OCI-LY1 (cell line): ENCODE measurements around the gene ZNF608.
A peak's percentile ranks its signal among the peaks of the same experiment; 100 is the strongest.

Experiments
- H2AFZ ChIP-seq: fragments of 200-600 bp; sonication (generic), shearing (Covaris generic); 2 replicates; pipeline ENCODE4 v1.6.0; 2014; ENCODE audit warnings: antibody characterized with exemption, mild to moderate bottlenecking, low read length
- H3F3A ChIP-seq: fragments of 200-600 bp; sonication (generic), shearing (Covaris generic); 2 replicates; pipeline ENCODE4 v1.6.0; 2014; ENCODE audit warnings: mild to moderate bottlenecking, antibody characterized with exemption, low read length, moderate library complexity; ENCODE audit not compliant: insufficient read depth
- H3K27ac ChIP-seq: fragments of 200-600 bp; sonication (generic); 2 replicates; pipeline ENCODE4 v1.5.1; 2014; ENCODE audit warnings: low read length, mixed run types, mild to moderate bottlenecking, low read depth; ENCODE audit not compliant: poor library complexity, severe bottlenecking
- H3K27me3 ChIP-seq: fragments of 200-600 bp; sonication (generic); 2 replicates; pipeline ENCODE4 v1.6.0; 2014; ENCODE audit warnings: antibody characterized with exemption, mild to moderate bottlenecking, low read length, moderate library complexity; ENCODE audit not compliant: insufficient read depth
- H3K36me3 ChIP-seq: fragments of 200-600 bp; sonication (generic); 2 replicates; pipeline ENCODE4 v1.6.1; 2014; ENCODE audit warnings: mild to moderate bottlenecking, antibody characterized with exemption, low read length, moderate library complexity, mixed read lengths; ENCODE audit not compliant: insufficient read depth
- H3K4me1 ChIP-seq: fragments of 200-600 bp; sonication (generic); 2 replicates; pipeline ENCODE4 v1.5.1; 2014; ENCODE audit warnings: mild to moderate bottlenecking, low read length, moderate library complexity; ENCODE audit not compliant: insufficient read depth, severe bottlenecking
- H3K4me2 ChIP-seq: fragments of 200-600 bp; sonication (generic), shearing (Covaris generic); 2 replicates; pipeline ENCODE4 v1.6.1; 2014; ENCODE audit warnings: low read length
- H3K4me3 ChIP-seq: fragments of 200-600 bp; sonication (generic); 2 replicates; pipeline ENCODE4 v1.5.1; 2014; ENCODE audit warnings: low read length, low read depth, mild to moderate bottlenecking, mixed read lengths; ENCODE audit not compliant: poor library complexity, severe bottlenecking
- H3K79me2 ChIP-seq: fragments of 200-600 bp; shearing (Covaris generic); 2 replicates; pipeline ENCODE4 v1.6.1; 2016; ENCODE audit warnings: mixed run types, low read length, mixed read lengths; ENCODE audit not compliant: insufficient read depth
- H3K9ac ChIP-seq: fragments of 200-600 bp; sonication (generic), shearing (Covaris generic); 2 replicates; pipeline ENCODE4 v1.6.1; 2014; ENCODE audit warnings: mild to moderate bottlenecking, low read length, mixed read lengths
- H3K9me2 ChIP-seq: fragments of 200-600 bp; sonication (generic), shearing (Covaris generic); 2 replicates; pipeline ENCODE4 v1.6.1; 2014; ENCODE audit warnings: low read depth, mild to moderate bottlenecking, low read length, mixed read lengths
- H3K9me3 ChIP-seq: fragments of 200-600 bp; shearing (Covaris generic); 2 replicates; pipeline ENCODE4 v1.6.1; 2014; ENCODE audit warnings: low read length, mixed read lengths
- H4K20me1 ChIP-seq: fragments of 200-600 bp; sonication (generic), shearing (Covaris generic); 2 replicates; pipeline ENCODE4 v1.6.0; 2016; ENCODE audit warnings: mild to moderate bottlenecking, low read length; ENCODE audit not compliant: insufficient read depth
- EZH2 ChIP-seq: fragments of 200-600 bp; sonication (generic), shearing (Covaris generic); IDR thresholded peaks from 2 replicates; pipeline ENCODE4 v1.8.0; 2017; ENCODE audit warnings: borderline replicate concordance, mixed run types, mild to moderate bottlenecking, antibody characterized with exemption, low read length, moderate library complexity, mixed read lengths
- TF ChIP-seq, protein P1 (sequence below): fragments of 200-600 bp; sonication (generic), shearing (Covaris generic); IDR thresholded peaks from 2 replicates; pipeline ENCODE4 v1.5.1; 2017; ENCODE audit warnings: mild to moderate bottlenecking, antibody characterized with exemption, low read length, moderate library complexity, mixed read lengths

Gene ZNF608

DNA sequence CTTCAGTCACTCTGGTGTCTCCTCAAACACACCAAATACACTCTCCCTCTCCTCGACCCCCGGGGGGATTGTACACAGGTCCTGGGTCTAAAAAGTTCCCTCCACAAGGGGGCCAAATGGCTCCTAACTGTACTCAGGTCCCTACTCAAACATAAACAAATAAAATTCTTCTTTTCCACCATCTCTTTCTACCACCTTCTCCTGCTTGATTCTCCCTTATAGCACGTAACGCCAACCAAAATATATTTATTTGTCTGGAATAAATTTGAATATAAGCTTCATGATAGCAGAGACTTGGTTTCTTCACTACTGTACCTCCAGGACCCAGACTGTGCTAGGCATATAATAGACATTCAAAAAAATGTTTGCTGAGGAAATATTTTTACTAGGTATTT, 21.4 kb downstream of the ZNF608 start:
- Histone ChIP-seq H2AFZ (no peak overlapping the region), H3F3A (no peaks in the 10 kb centered on the region), H3K9ac (peak overlapping the region; percentile 56), H4K20me1 (no peaks in the 10 kb centered on the region), H3K9me2 (no peaks in the 10 kb centered on the region), H3K27me3 (no peaks in the 10 kb centered on the region), H3K79me2 (peaks cover 95% of the 10 kb centered on the region), H3K4me3 (peak overlapping the region; percentile 55), H3K4me1 (peaks cover 100% of the 10 kb centered on the region), H3K36me3 (no peaks in the 10 kb centered on the region), H3K4me2 (peak overlapping the region; percentile 79), H3K9me3 (no peaks in the 10 kb centered on the region), H3K27ac (peak overlapping the region; percentile 76)
- TF ChIP-seq, protein P1, sequence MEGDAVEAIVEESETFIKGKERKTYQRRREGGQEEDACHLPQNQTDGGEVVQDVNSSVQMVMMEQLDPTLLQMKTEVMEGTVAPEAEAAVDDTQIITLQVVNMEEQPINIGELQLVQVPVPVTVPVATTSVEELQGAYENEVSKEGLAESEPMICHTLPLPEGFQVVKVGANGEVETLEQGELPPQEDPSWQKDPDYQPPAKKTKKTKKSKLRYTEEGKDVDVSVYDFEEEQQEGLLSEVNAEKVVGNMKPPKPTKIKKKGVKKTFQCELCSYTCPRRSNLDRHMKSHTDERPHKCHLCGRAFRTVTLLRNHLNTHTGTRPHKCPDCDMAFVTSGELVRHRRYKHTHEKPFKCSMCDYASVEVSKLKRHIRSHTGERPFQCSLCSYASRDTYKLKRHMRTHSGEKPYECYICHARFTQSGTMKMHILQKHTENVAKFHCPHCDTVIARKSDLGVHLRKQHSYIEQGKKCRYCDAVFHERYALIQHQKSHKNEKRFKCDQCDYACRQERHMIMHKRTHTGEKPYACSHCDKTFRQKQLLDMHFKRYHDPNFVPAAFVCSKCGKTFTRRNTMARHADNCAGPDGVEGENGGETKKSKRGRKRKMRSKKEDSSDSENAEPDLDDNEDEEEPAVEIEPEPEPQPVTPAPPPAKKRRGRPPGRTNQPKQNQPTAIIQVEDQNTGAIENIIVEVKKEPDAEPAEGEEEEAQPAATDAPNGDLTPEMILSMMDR: peak; percentile 81
- no peak for TF ChIP-seq EZH2

DNA sequence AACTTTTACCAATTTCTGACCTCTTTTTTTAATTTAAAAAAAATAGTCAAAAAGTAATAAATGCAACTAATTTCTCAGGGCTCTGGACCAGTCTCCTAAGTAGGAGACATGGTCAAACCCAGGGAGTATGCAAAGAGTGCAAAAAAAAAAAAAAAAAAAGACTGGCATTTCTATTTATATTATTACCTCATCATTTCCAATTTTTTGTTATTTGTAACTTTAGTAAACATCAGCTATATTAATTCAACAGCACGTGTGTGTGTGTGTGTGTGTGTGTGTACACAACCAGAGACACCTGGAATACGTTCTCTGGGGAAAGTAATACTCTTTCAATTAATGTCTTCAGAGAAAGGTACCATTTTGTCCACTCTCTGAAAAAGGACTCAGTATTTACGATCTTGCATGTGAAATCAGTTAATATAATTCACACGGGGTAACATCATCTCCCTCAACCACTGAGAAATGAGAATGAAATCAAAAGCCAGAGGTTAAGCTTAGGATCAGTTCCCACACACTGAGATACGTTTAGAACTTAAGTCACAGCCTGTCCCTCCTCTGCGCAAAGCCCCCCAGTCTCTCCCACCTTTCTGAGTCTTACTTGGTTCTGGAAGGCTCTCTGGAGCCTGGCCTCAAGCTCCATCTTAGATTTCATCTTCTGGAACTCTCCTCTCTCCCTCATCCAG, 21.9 kb downstream of the ZNF608 start:
- Histone ChIP-seq H3K9ac (peak overlapping the region; percentile 56), H3K9me2 (no peaks in the 10 kb centered on the region), H3K36me3 (no peaks in the 10 kb centered on the region), H3K4me1 (peaks cover 100% of the 10 kb centered on the region), H2AFZ (no peak overlapping the region), H3F3A (no peaks in the 10 kb centered on the region), H3K27ac (peak overlapping the region; percentile 76), H3K4me2 (peak overlapping the region; percentile 79), H3K79me2 (peaks cover 95% of the 10 kb centered on the region), H4K20me1 (no peaks in the 10 kb centered on the region), H3K27me3 (no peaks in the 10 kb centered on the region), H3K9me3 (no peaks in the 10 kb centered on the region), H3K4me3 (peak overlapping the region; percentile 55)
- TF ChIP-seq, protein P1: no peak
- TF ChIP-seq EZH2: no peak

DNA sequence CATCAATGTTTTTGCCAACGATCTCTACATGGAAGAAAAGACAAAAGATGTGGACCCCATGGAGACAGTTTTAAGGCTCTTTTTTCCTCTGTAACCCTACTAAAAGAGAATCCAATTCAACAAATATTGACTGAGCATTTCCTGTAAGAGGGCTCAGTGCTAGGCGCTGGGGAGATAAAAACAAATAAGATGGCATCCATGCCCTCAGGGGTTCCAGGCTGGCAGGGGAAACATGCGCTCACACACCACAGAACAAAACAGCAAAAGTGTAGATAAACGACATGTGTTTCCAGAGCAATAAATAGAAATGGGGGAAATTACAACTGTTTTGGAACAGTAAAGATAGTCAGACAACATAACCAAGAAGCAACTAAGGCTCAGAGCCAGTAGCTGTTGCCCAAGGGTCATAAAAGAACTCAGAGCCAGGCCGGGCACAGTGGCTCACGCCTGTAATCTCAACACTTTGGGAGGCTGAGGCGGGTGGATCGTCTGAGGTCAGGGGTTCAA, 25.2 kb downstream of the ZNF608 start:
- peaks cover 96% of the 10 kb centered on the region for H3K79me2 ChIP-seq
- peak overlapping the region; percentile 31 for H3K4me3 ChIP-seq
- H3K4me2 ChIP-seq: peak overlapping the region; percentile 50
- peak overlapping the region; percentile 51 for H3K9ac ChIP-seq
- TF ChIP-seq EZH2: no peak
- TF ChIP-seq, protein P1: no peak
- no peaks in the 10 kb centered on the region for H4K20me1 ChIP-seq
- peaks cover 5% of the 10 kb centered on the region for H3K36me3 ChIP-seq
- H3K9me3 ChIP-seq: no peaks in the 10 kb centered on the region
- no peaks in the 10 kb centered on the region for H3K9me2 ChIP-seq
- H2AFZ ChIP-seq: no peak overlapping the region
- H3K27ac ChIP-seq: peak overlapping the region; percentile 94
- H3K27me3 ChIP-seq: no peaks in the 10 kb centered on the region
- peaks cover 98% of the 10 kb centered on the region for H3K4me1 ChIP-seq
- no peaks in the 10 kb centered on the region for H3F3A ChIP-seq
